Measurements from ENCODE around the gene LRCH4.

Gene LRCH4

GRCh38 chr7:100578246-100579183 lies 7.4 kb downstream of the LRCH4 start:
- DNase-seq: no peak

- no peak for DNase-seq
Measured at GRCh38 chr7:100577507-100577906, 8.4 kb downstream of the LRCH4 start.

- no peak for DNase-seq
Measured at GRCh38 chr7:100577103-100577502, 8.8 kb downstream of the LRCH4 start.

GRCh38 chr7:100576384-100576993 lies 9.4 kb downstream of the LRCH4 start:
- no peak for DNase-seq

GRCh38 chr7:100575746-100576383 lies 10.1 kb downstream of the LRCH4 start:
- DNase-seq: no peak

GRCh38 chr7:100575206-100575631 lies 10.7 kb downstream of the LRCH4 start:
- no peak for DNase-seq

GRCh38 chr7:100574362-100575205 lies 11.3 kb downstream of the LRCH4 start:
- DNase-seq: no peak

GRCh38 chr7:100573691-100574361 lies 12.1 kb downstream of the LRCH4 start, which contains the start of gene SAP25:
Gene SAP25 (minus strand): TSS chr7:100573900. CDS start chr7:100573742, 158 bp downstream.
- no peak for DNase-seq

- DNase-seq: no peak
Measured at GRCh38 chr7:100572949-100573675, 12.8 kb downstream of the LRCH4 start.

GRCh38 chr7:100572281-100572948 lies 13.5 kb downstream of the LRCH4 start:
- no peak for DNase-seq

- DNase-seq: no peak
Measured at GRCh38 chr7:100571829-100572116, 14.2 kb downstream of the LRCH4 start.

- DNase-seq: no peak
Measured at GRCh38 chr7:100570954-100571828, 14.7 kb downstream of the LRCH4 start.

GRCh38 chr7:100568896-100569844 lies 16.8 kb downstream of the LRCH4 start:
- DNase-seq: peak in 1 of 2 donors; percentile 35

GRCh38 chr7:100568176-100568895 lies 17.6 kb downstream of the LRCH4 start:
- no peak for DNase-seq

- no peak for DNase-seq
Measured at GRCh38 chr7:100567751-100568175, 18.2 kb downstream of the LRCH4 start.

- no peak for DNase-seq
Measured at GRCh38 chr7:100567031-100567730, 18.7 kb downstream of the LRCH4 start.

- no peak for DNase-seq
Measured at GRCh38 chr7:100566018-100566531, 19.9 kb downstream of the LRCH4 start.

Measured in activated CD4-positive, alpha-beta T cell treated with anti-CD3 and anti-CD28 coated beads for 4 hours (primary cell).